Vagina (tissue), 2 donors: ENCODE results near the gene RASGRP4. TPM values are rescaled to one million over a fixed set of nuclear protein-coding genes. Genes with fewer than 3 reads are reported as not detected.

Experiments used
- DNase-seq, 2 donors: peaks; one replicate each; pipeline ENCODE4 v3.0.0-alpha.2; 2017; ENCODE audit errors: extremely low spot score in 2 of 2
- H3K27ac ChIP-seq: fragments of 200-600 bp; sonication (generic); one replicate; pipeline ENCODE4 v1.5.1; 2019
- H3K27me3 ChIP-seq: fragments of 200-600 bp; sonication (generic); one replicate; pipeline ENCODE4 v1.5.1; 2019
- H3K36me3 ChIP-seq, 2 donors: fragments of 200-600 bp; sonication (generic); one replicate each; pipeline ENCODE4 v1.5.1; 2017 to 2019
- H3K4me1 ChIP-seq: fragments of 200-600 bp; sonication (generic); one replicate; pipeline ENCODE4 v1.5.1; 2019
- H3K4me3 ChIP-seq, 2 donors: fragments of 200-600 bp; sonication (generic); 1 replicate in 1 of 2; 2 replicates in 1 of 2; pipeline ENCODE4 v1.5.1; 2016 to 2019
- H3K9me3 ChIP-seq: fragments of 200-600 bp; sonication (generic); one replicate; pipeline ENCODE4 v1.5.1; 2019
- CTCF ChIP-seq, 3 experiments: fragments of 450-650 bp in 2 of 3; fragments of 200-600 bp in 1 of 3; sonication (generic) in 1 of 3; IDR thresholded peaks; one replicate each; pipeline ENCODE4 v1.5.1; 2017 to 2019; ENCODE audit warnings: antibody characterized with exemption in 3 of 3, mild to moderate bottlenecking in 2 of 3, moderate library complexity in 2 of 3
- POLR2A ChIP-seq, 2 donors: fragments of 450-650 bp; IDR thresholded peaks; one replicate each; pipeline ENCODE4 v1.6.1; 2017; ENCODE audit warnings: antibody characterized with exemption in 2 of 2, mild to moderate bottlenecking in 2 of 2, moderate library complexity in 2 of 2
- POLR2AphosphoS5 ChIP-seq, 2 donors: sonication (generic); formaldehyde crosslinking; IDR thresholded peaks; one replicate each; pipeline ENCODE4 v1.9.0; 2017; ENCODE audit warnings: antibody characterized with exemption in 2 of 2, mild to moderate bottlenecking in 2 of 2, low read depth in 1 of 2; ENCODE audit not compliant: insufficient read depth in 1 of 2
- intact Hi-C: fragments of 100-400 bp; cut with DNase I; formaldehyde crosslinking; loops from one replicate; pipeline ENCODE4 v1.15.1; 2023
- total RNA-seq: library from RNA; depleted of rRNA; stranded (reverse); fragments of >200 nt; gene quantifications from one replicate; pipeline ENCODE4 v1.2.3, GENCODE V29; 2016

Gene RASGRP4
- total RNA-seq, 1 donor from 2014 or later = 2.9 TPM

- Histone ChIP-seq H3K4me3 (no peak overlapping the region), H3K4me1 (peaks cover 16% of the 10 kb centered on the region), H3K27me3 (no peaks in the 10 kb centered on the region), H3K27ac (no peak overlapping the region), H3K36me3 (no peaks in the 10 kb centered on the region), H3K9me3 (no peaks in the 10 kb centered on the region)
- DNase-seq = no peak
- TF ChIP-seq POLR2AphosphoS5 (IDR thresholded peaks at IDR 0.05; ENCODE audit: insufficient read depth in 1 of 2, low read depth in 1 of 2) (no peak), POLR2A (IDR thresholded peaks at IDR 0.05) (no peak), CTCF (IDR thresholded peaks at IDR 0.05) (no peak)
- intact Hi-C loops = no loop called here
Observed at GRCh38 chr19:38394488-38394887, 31.5 kb downstream of the RASGRP4 start.

- H3K27ac ChIP-seq = no peak overlapping the region
- peaks cover 33% of the 10 kb centered on the region for H3K4me1 ChIP-seq
- TF ChIP-seq POLR2AphosphoS5 (IDR thresholded peaks at IDR 0.05; ENCODE audit: insufficient read depth in 1 of 2, low read depth in 1 of 2) = no peak
- no peak for DNase-seq
- H3K27me3 ChIP-seq = no peaks in the 10 kb centered on the region
- no peaks in the 10 kb centered on the region for H3K36me3 ChIP-seq
- intact Hi-C loops = no loop called here
- H3K9me3 ChIP-seq = no peaks in the 10 kb centered on the region
- H3K4me3 ChIP-seq = no peak overlapping the region
Observed at GRCh38 chr19:38392707-38393308, 33.2 kb downstream of the RASGRP4 start.

- no peaks in the 10 kb centered on the region for H3K27me3 ChIP-seq
Observed at GRCh38 chr19:38391911-38392464, 34.0 kb downstream of the RASGRP4 start.

GRCh38 chr19:38389957-38390924 is 35.8 kb downstream of the RASGRP4 start:
- TF ChIP-seq POLR2A (IDR thresholded peaks at IDR 0.05) (no peak), POLR2AphosphoS5 (IDR thresholded peaks at IDR 0.05; ENCODE audit: insufficient read depth in 1 of 2, low read depth in 1 of 2) (no peak), CTCF (IDR thresholded peaks at IDR 0.05) (no peak)
- Histone ChIP-seq H3K27me3 (no peaks in the 10 kb centered on the region), H3K27ac (no peak overlapping the region), H3K36me3 (no peaks in the 10 kb centered on the region), H3K4me1 (peaks cover 49% of the 10 kb centered on the region), H3K9me3 (no peaks in the 10 kb centered on the region), H3K4me3 (no peak overlapping the region)
- intact Hi-C loops = no loop called here
- no peak for DNase-seq

More at GRCh38 chr19:38391911-38392464, 34.0 kb downstream of the RASGRP4 start:
- no peak for DNase-seq
- intact Hi-C loops = no loop called here
- H3K4me3 ChIP-seq = no peak overlapping the region
- no peaks in the 10 kb centered on the region for H3K36me3 ChIP-seq
- TF ChIP-seq POLR2A (IDR thresholded peaks at IDR 0.05) = no peak
- TF ChIP-seq POLR2AphosphoS5 (IDR thresholded peaks at IDR 0.05; ENCODE audit: insufficient read depth in 1 of 2, low read depth in 1 of 2) = no peak
- TF ChIP-seq CTCF (IDR thresholded peaks at IDR 0.05) = no peak
- H3K4me1 ChIP-seq = peaks cover 41% of the 10 kb centered on the region
- no peak overlapping the region for H3K27ac ChIP-seq
- no peaks in the 10 kb centered on the region for H3K9me3 ChIP-seq

GRCh38 chr19:38389101-38389925 is 36.7 kb downstream of the RASGRP4 start:
- intact Hi-C loops = no loop called here
- H3K27me3 ChIP-seq = no peaks in the 10 kb centered on the region
- H3K4me3 ChIP-seq = peak overlapping the region; percentile 40 to 56
- no peaks in the 10 kb centered on the region for H3K9me3 ChIP-seq
- H3K27ac ChIP-seq = peak overlapping the region; percentile 73
- peaks cover 40% of the 10 kb centered on the region for H3K4me1 ChIP-seq
- TF ChIP-seq POLR2A (IDR thresholded peaks at IDR 0.05) = no peak
- no peak for TF ChIP-seq CTCF (IDR thresholded peaks at IDR 0.05)
- TF ChIP-seq POLR2AphosphoS5 (IDR thresholded peaks at IDR 0.05; ENCODE audit: insufficient read depth in 1 of 2, low read depth in 1 of 2) = no peak
- H3K36me3 ChIP-seq = peaks cover 0 to 1% of the 10 kb centered on the region in 2 donors
- no peak for DNase-seq
